H1 (cell line): ENCODE data around the gene STK39. TPM values are rescaled to one million over a fixed set of nuclear protein-coding genes. Genes with fewer than 3 reads are reported as not detected.

ENCODE experiments used
- CTCF ChIA-PET: fragments of 300-600 bp; sonication (Branson Sonifier 250); formaldehyde crosslinking; loops from one replicate; lab custom pipeline; 2021; ENCODE audit not compliant: partially characterized antibody; lab: Charles Lee
- POLR2A ChIA-PET: fragments of 300-600 bp; sonication (Branson Sonifier 250); formaldehyde crosslinking; loops from one replicate; lab custom pipeline; 2021; ENCODE audit warnings: inconsistent platforms; ENCODE audit not compliant: partially characterized antibody; lab: Charles Lee
- DNase-seq, 2 experiments: peaks; one replicate each; pipeline versions ENCODE4 v3.0.0 to v3.0.0-alpha.2; 2010 to 2022; ENCODE audit warnings: low spot score in 2 of 2, low read depth in 1 of 2, mixed read lengths in 1 of 2
- FAIRE-seq: peaks from 2 replicates; lab custom pipeline; 2011; peaks lifted over from hg19 to GRCh38; lab: Jason Lieb, UNC
- H2AFZ ChIP-seq: 2 replicates; pipeline ENCODE4 v1.8.1; 2012; ENCODE audit warnings: low read length, inconsistent platforms
- H2AK5ac ChIP-seq: 2 replicates; pipeline ENCODE4 v1.6.1; 2013; ENCODE audit warnings: low read depth, low read length
- H2BK120ac ChIP-seq: replicated peaks from 2 replicates; pipeline ENCODE3; 2013; ENCODE audit warnings: low read depth, low read length, inconsistent platforms
- H2BK12ac ChIP-seq: 2 replicates; pipeline ENCODE4 v1.6.1; 2013; ENCODE audit warnings: low read depth, low read length
- H2BK15ac ChIP-seq: 2 replicates; pipeline ENCODE4 v1.6.1; 2013; ENCODE audit warnings: low read length
- H2BK20ac ChIP-seq: 2 replicates; pipeline ENCODE4 v1.6.1; 2013; ENCODE audit warnings: low read length
- H2BK5ac ChIP-seq: 2 replicates; pipeline ENCODE4 v1.6.1; 2013; ENCODE audit warnings: low read depth, low read length
- H3K14ac ChIP-seq: 2 replicates; pipeline ENCODE4 v1.6.1; 2013; ENCODE audit warnings: inconsistent platforms; ENCODE audit not compliant: insufficient read length
- H3K18ac ChIP-seq: 2 replicates; pipeline ENCODE4 v1.6.1; 2013; ENCODE audit warnings: low read length; ENCODE audit errors: extremely low read depth
- H3K23ac ChIP-seq: 2 replicates; pipeline ENCODE4 v1.6.1; 2013; ENCODE audit warnings: inconsistent platforms; ENCODE audit not compliant: insufficient read length
- H3K23me2 ChIP-seq: 2 replicates; pipeline ENCODE4 v1.6.1; 2013; ENCODE audit warnings: low read depth, low read length
- H3K27ac ChIP-seq: 2 replicates; pipeline ENCODE4 v1.6.1; 2011; ENCODE audit warnings: low read depth, low read length, inconsistent platforms
- H3K27me3 ChIP-seq, 4 experiments: replicated peaks in 1 of 4; 1 replicate in 1 of 4; 2 replicates in 3 of 4; pipeline versions ENCODE4 v1.6.1 to v1.8.1; 2011 to 2013; ENCODE audit warnings: low read length in 3 of 4, mild to moderate bottlenecking in 3 of 4, inconsistent platforms in 2 of 4, mixed read lengths in 2 of 4, moderate library complexity in 1 of 4; ENCODE audit not compliant: control insufficient read depth in 3 of 4, insufficient read depth in 3 of 4; ENCODE audit errors: extremely low read depth in 1 of 4
- H3K36me3 ChIP-seq, 4 experiments: 2 replicates each; pipeline versions ENCODE4 v1.6.1 to v1.8.1; 2011 to 2013; ENCODE audit warnings: mild to moderate bottlenecking in 4 of 4, low read length in 3 of 4, moderate library complexity in 2 of 4, control low read depth in 1 of 4, inconsistent platforms in 1 of 4; ENCODE audit not compliant: insufficient read depth in 4 of 4, control insufficient read depth in 2 of 4
- H3K4ac ChIP-seq: replicated peaks from 2 replicates; pipeline ENCODE3; 2013; ENCODE audit warnings: low read length, low read depth, mixed read lengths, inconsistent platforms; ENCODE audit not compliant: insufficient read length
- H3K4me1 ChIP-seq, 4 experiments: replicated peaks in 1 of 4; 1 replicate in 1 of 4; 2 replicates in 3 of 4; pipeline versions ENCODE4 v1.6.1 to v1.8.1; 2011 to 2013; ENCODE audit warnings: low read length in 3 of 4, inconsistent platforms in 2 of 4, mixed read lengths in 1 of 4; ENCODE audit not compliant: insufficient read depth in 4 of 4, control insufficient read depth in 3 of 4
- H3K4me2 ChIP-seq, 2 experiments: 2 replicates each; pipeline versions ENCODE4 v1.6.1 to v1.8.1; 2011 to 2013; ENCODE audit warnings: low read depth in 2 of 2, low read length in 2 of 2, control low read depth in 1 of 2, inconsistent platforms in 1 of 2, mild to moderate bottlenecking in 1 of 2; ENCODE audit not compliant: insufficient read depth in 1 of 2
- H3K4me3 ChIP-seq, 4 experiments: fragments of 200-600, 300-600 bp in 1 of 4; sonication (generic), shearing (Covaris generic), sonication (Bioruptor Twin) in 1 of 4; 2 replicates each; pipeline versions ENCODE4 v1.5.1 to v1.8.1; 2011 to 2016; ENCODE audit warnings: low read length in 4 of 4, low read depth in 3 of 4, control low read depth in 2 of 4, inconsistent platforms in 2 of 4, mild to moderate bottlenecking in 2 of 4, mixed read lengths in 1 of 4, moderate library complexity in 1 of 4; ENCODE audit not compliant: insufficient read depth in 2 of 4; ENCODE audit errors: extremely low read depth in 1 of 4
- H3K56ac ChIP-seq: replicated peaks from 2 replicates; pipeline ENCODE3; 2013; ENCODE audit warnings: low read depth, mild to moderate bottlenecking, mixed read lengths, low read length, inconsistent platforms; ENCODE audit not compliant: insufficient read length
- H3K79me1 ChIP-seq: 2 replicates; pipeline ENCODE4 v1.6.1; 2013; ENCODE audit warnings: low read depth, low read length, control low read depth
- H3K79me2 ChIP-seq, 2 experiments: 2 replicates each; pipeline versions ENCODE4 v1.6.1 to v1.8.1; 2012 to 2013; ENCODE audit warnings: low read length in 2 of 2, mild to moderate bottlenecking in 2 of 2, inconsistent platforms in 1 of 2; ENCODE audit not compliant: insufficient read depth in 2 of 2, control insufficient read depth in 1 of 2
- H3K9ac ChIP-seq, 4 experiments: replicated peaks in 1 of 4; 1 replicate in 1 of 4; 2 replicates in 3 of 4; pipeline versions ENCODE4 v1.6.1 to v1.8.1; 2011 to 2013; ENCODE audit warnings: low read depth in 3 of 4, low read length in 3 of 4, control low read depth in 2 of 4, mild to moderate bottlenecking in 2 of 4, moderate library complexity in 2 of 4, inconsistent platforms in 1 of 4; ENCODE audit errors: extremely low read depth in 1 of 4
- H3K9me3 ChIP-seq, 2 experiments: 2 replicates each; pipeline versions ENCODE4 v1.6.1 to v1.8.1; 2012 to 2013; ENCODE audit warnings: mild to moderate bottlenecking in 2 of 2, moderate library complexity in 2 of 2, control low read depth in 1 of 2, inconsistent platforms in 1 of 2, low read depth in 1 of 2, low read length in 1 of 2, mixed read lengths in 1 of 2; ENCODE audit not compliant: insufficient read depth in 2 of 2
- H4K20me1 ChIP-seq, 2 experiments: replicated peaks in 1 of 2; 2 replicates each; pipeline versions ENCODE3 to v1.8.1; 2011 to 2013; ENCODE audit warnings: inconsistent platforms in 2 of 2, low read length in 2 of 2, mild to moderate bottlenecking in 1 of 2; ENCODE audit not compliant: insufficient read depth in 2 of 2, control insufficient read depth in 1 of 2
- H4K5ac ChIP-seq: 2 replicates; pipeline ENCODE4 v1.6.1; 2013; ENCODE audit warnings: low read length, low read depth, mixed read lengths, inconsistent platforms; ENCODE audit not compliant: insufficient read length
- H4K8ac ChIP-seq: 2 replicates; pipeline ENCODE4 v1.8.0; 2013; ENCODE audit warnings: mild to moderate bottlenecking, moderate library complexity, low read length, inconsistent platforms; ENCODE audit not compliant: insufficient read depth; ENCODE audit errors: extremely low read depth
- H4K91ac ChIP-seq: replicated peaks from 2 replicates; pipeline ENCODE3; 2013; ENCODE audit warnings: low read length, mixed read lengths, inconsistent platforms; ENCODE audit not compliant: insufficient read length
- MAFK ChIP-seq: IDR thresholded peaks from 2 replicates; pipeline ENCODE4 v1.6.1; 2012; ENCODE audit warnings: low read depth, mild to moderate bottlenecking, improper control_type of control experiment, low read length
- RXRA ChIP-seq: IDR thresholded peaks from 2 replicates; pipeline ENCODE4 v1.6.1; 2011; ENCODE audit warnings: low read depth, mild to moderate bottlenecking, low read length, moderate library complexity; ENCODE audit not compliant: insufficient read depth
- SP4 ChIP-seq: IDR thresholded peaks from 2 replicates; pipeline ENCODE4 v1.6.1; 2012; ENCODE audit warnings: low read length, inconsistent platforms
- WGBS, 2 experiments: shearing (Covaris generic) in 1 of 2; methylation state at CpG; one replicate each; pipeline versions ENCODE4 v1.1.6 to v1.1.7; 2013 to 2015; ENCODE audit warnings: low lambda C conversion rate in 2 of 2, mixed read lengths in 2 of 2, inconsistent platforms in 1 of 2, low coverage in 1 of 2, missing lambda C conversion rate in 1 of 2; ENCODE audit not compliant: insufficient replicate concordance in 2 of 2, insufficient coverage in 1 of 2, insufficient read length in 1 of 2; ENCODE audit errors: extremely low coverage in 1 of 2, missing lambda C conversion rate in 1 of 2; 5-methylcytosine and 5-hydroxymethylcytosine counted together
- polyA plus RNA-seq, 7 experiments: library from polyadenylated mRNA; depleted of rRNA in 3 of 7; stranded (reverse) in 5 of 7; unstranded in 2 of 7; fragments of >200 nt in 5 of 7; fragments of 200-250 nt in 2 of 7; gene quantifications; 1 replicate in 5 of 7; 2 replicates in 1 of 7; 4 replicates in 1 of 7; pipeline versions ENCODE4 v1.2.1 to v1.2.3, GENCODE V29; 2011 to 2013; ENCODE audit warnings: missing spikeins in 2 of 7, mixed read lengths in 2 of 7
- total RNA-seq: library from RNA; stranded (reverse); fragmentation: NEBNext Ultra II Directional; extraction: Animal tissue kit (Norgen Biotek cat#: 25700); gene quantifications from 2 replicates; pipeline ENCODE4 v1.2.1, GENCODE V29; 2021

STK39 gene
- total and polyA plus RNA-seq, 2 of the 8 experiments (the other 6 are each of a cell fraction or from before 2014, with no cell fraction given) = 13.7 to 23.8 TPM

GRCh38 chr2:168140892-168141291, 106.5 kb downstream of the STK39 start:
- Histone ChIP-seq H3K23me2 (no peaks in the 10 kb centered on the region), H3K56ac (no peak overlapping the region), H2AK5ac (no peak overlapping the region), H3K4me3 (no peak overlapping the region), H2BK12ac (no peak overlapping the region), H2BK15ac (no peak overlapping the region), H4K8ac (no peak overlapping the region), H3K4me2 (no peak overlapping the region), H3K23ac (no peak overlapping the region), H2BK120ac (no peak overlapping the region), H3K79me2 (no peaks in the 10 kb centered on the region), H3K79me1 (no peaks in the 10 kb centered on the region), H4K5ac (no peak overlapping the region), H4K91ac (no peak overlapping the region), H4K20me1 (no peaks in the 10 kb centered on the region), H3K36me3 (no peaks in the 10 kb centered on the region; a peak in 1 of 8 replicates), H2AFZ (no peak overlapping the region), H3K14ac (no peak overlapping the region), H2BK5ac (no peak overlapping the region), H2BK20ac (no peak overlapping the region), H3K4me1 (peaks cover 0 to 5% (median 3%) of the 10 kb centered on the region in 4 experiments; a peak in 4 of 7 replicates), H3K9ac (no peak overlapping the region), H3K4ac (no peak overlapping the region), H3K9me3 (no peaks in the 10 kb centered on the region), H3K27ac (no peak overlapping the region), H3K27me3 (no peaks in the 10 kb centered on the region), H3K18ac (no peak overlapping the region)
- ChIA-PET POLR2A (no interaction called here), CTCF (no interaction called here)
- 97% methylated on average over 5 of the region's 5 CpGs; no CpG with 5 or more reads in 1 of the 2 experiments for WGBS, 2 experiments
- TF ChIP-seq RXRA = no peak
- no peak for TF ChIP-seq SP4
- peak; percentile 77; the same call in 1 of the 2 replicates for TF ChIP-seq MAFK
- no peak for DNase-seq
- no peak for FAIRE-seq
